ENCODE data around the gene MYO1E.

- TF ChIP-seq EZH2 (IDR thresholded peaks at IDR 0.05): no peak
- TF ChIP-seq POLR2AphosphoS5 (IDR thresholded peaks at IDR 0.05; ENCODE audit: borderline replicate concordance, low read depth, low read length): no peak
Measured at GRCh38 chr15:59227021-59227420, 145.7 kb downstream of the MYO1E start.
